IMR-90 (cell line): ENCODE data around the gene TTYH3. TPM values are rescaled to one million over a fixed set of nuclear protein-coding genes. Genes with fewer than 3 reads are reported as not detected.

Experiments used
- ATAC-seq: fragments of 200-7000 bp; cut with Tn5 transposase; 2 replicates; pipeline ENCODE4 v1.9.1; 2020; ENCODE audit warnings: low read depth, mild to moderate bottlenecking, moderate library complexity
- BruUV-seq: library from RNA; stranded (reverse); fragments of 400-500 nt; replicated peaks from 2 replicates; lab custom pipeline; 2021; lab: Mats Ljungman, UMichigan
- CTCF ChIA-PET: fragments of 300-600 bp; formaldehyde crosslinking; extraction: SDS; loops from one replicate; lab custom pipeline; 2021; ENCODE audit warnings: antibody characterized with exemption; lab: Yijun Ruan, JAX
- POLR2A ChIA-PET: fragments of 300-600 bp; sonication (Branson Sonifier 250); formaldehyde crosslinking; loops from one replicate; lab custom pipeline; 2022; ENCODE audit warnings: antibody characterized with exemption; ENCODE audit not compliant: unreplicated experiment; lab: Charles Lee
- DNase-seq: peaks from one replicate; pipeline ENCODE4 v3.0.0; 2013
- H2AFZ ChIP-seq: replicated peaks from 2 replicates; pipeline ENCODE3; 2013; ENCODE audit warnings: low read length, mild to moderate bottlenecking; ENCODE audit not compliant: poor library complexity
- H2AK5ac ChIP-seq: 2 replicates; pipeline ENCODE4 v1.6.1; 2013; ENCODE audit warnings: low read depth, low read length, inconsistent platforms
- H2AK9ac ChIP-seq: replicated peaks from 2 replicates; pipeline ENCODE3; 2013; ENCODE audit warnings: mild to moderate bottlenecking, low read depth, low read length, moderate library complexity; ENCODE audit not compliant: poor library complexity
- H2BK120ac ChIP-seq: 2 replicates; pipeline ENCODE4 v1.6.1; 2013; ENCODE audit warnings: low read depth, low read length, inconsistent platforms
- H2BK15ac ChIP-seq: 3 replicates; pipeline ENCODE4 v1.6.1; 2013; ENCODE audit warnings: low read depth, low read length, inconsistent platforms
- H2BK20ac ChIP-seq: 2 replicates; pipeline ENCODE4 v1.6.1; 2013; ENCODE audit warnings: low read depth, mild to moderate bottlenecking, inconsistent platforms, low read length, moderate library complexity
- H2BK5ac ChIP-seq: 2 replicates; pipeline ENCODE4 v1.6.1; 2013; ENCODE audit warnings: mild to moderate bottlenecking, low read depth, low read length, inconsistent platforms; ENCODE audit not compliant: poor library complexity, severe bottlenecking
- H3K14ac ChIP-seq: replicated peaks from 2 replicates; pipeline ENCODE4 v1.6.1; 2013; ENCODE audit warnings: low read depth, low read length, inconsistent platforms
- H3K18ac ChIP-seq: 2 replicates; pipeline ENCODE4 v1.6.1; 2013; ENCODE audit warnings: low read depth, low read length, control low read depth
- H3K23ac ChIP-seq: 2 replicates; pipeline ENCODE4 v1.6.1; 2013; ENCODE audit warnings: low read depth, low read length, inconsistent platforms
- H3K27ac ChIP-seq: 2 replicates; pipeline ENCODE4 v1.5.1; 2013; ENCODE audit warnings: mild to moderate bottlenecking, control low read depth, low read length; ENCODE audit not compliant: insufficient read depth
- H3K27me3 ChIP-seq: 2 replicates; pipeline ENCODE4 v1.6.1; 2013; ENCODE audit warnings: low read length; ENCODE audit not compliant: control insufficient read depth, insufficient read depth
- H3K36me3 ChIP-seq: 2 replicates; pipeline ENCODE4 v1.6.1; 2013; ENCODE audit warnings: low read length, mixed read lengths; ENCODE audit not compliant: control insufficient read depth, insufficient read depth
- H3K4ac ChIP-seq: 2 replicates; pipeline ENCODE4 v1.6.1; 2013; ENCODE audit warnings: low read depth, low read length, inconsistent platforms
- H3K4me1 ChIP-seq: 2 replicates; pipeline ENCODE4 v1.6.1; 2013; ENCODE audit warnings: low read length, mixed read lengths; ENCODE audit not compliant: control insufficient read depth, insufficient read depth
- H3K4me2 ChIP-seq: 2 replicates; pipeline ENCODE4 v1.6.1; 2013; ENCODE audit warnings: low read depth, mild to moderate bottlenecking, control low read depth, low read length, moderate library complexity
- H3K4me3 ChIP-seq: 2 replicates; pipeline ENCODE4 v1.5.1; 2013; ENCODE audit warnings: low read depth, mild to moderate bottlenecking, control low read depth, low read length, moderate library complexity; ENCODE audit not compliant: insufficient read depth
- H3K56ac ChIP-seq: 2 replicates; pipeline ENCODE4 v1.6.1; 2013; ENCODE audit warnings: low read length, inconsistent platforms; ENCODE audit not compliant: insufficient read depth; ENCODE audit errors: extremely low read depth
- H3K79me1 ChIP-seq, 2 experiments: 2 replicates each; pipeline ENCODE4 v1.6.1; 2013; ENCODE audit warnings: low read length in 2 of 2, inconsistent platforms in 1 of 2, low read depth in 1 of 2
- H3K9ac ChIP-seq: 2 replicates; pipeline ENCODE4 v1.6.1; 2013; ENCODE audit warnings: low read depth, low read length, control low read depth
- H3K9me1 ChIP-seq: 2 replicates; pipeline ENCODE4 v1.6.1; 2013; ENCODE audit warnings: low read length, inconsistent platforms; ENCODE audit not compliant: insufficient read depth
- H3K9me3 ChIP-seq: 2 replicates; pipeline ENCODE4 v1.6.1; 2013; ENCODE audit warnings: low read length; ENCODE audit not compliant: control insufficient read depth, insufficient read depth
- H4K20me1 ChIP-seq: 2 replicates; pipeline ENCODE4 v1.6.1; 2013; ENCODE audit warnings: low read length, inconsistent platforms; ENCODE audit not compliant: insufficient read depth
- H4K5ac ChIP-seq: 2 replicates; pipeline ENCODE4 v1.6.1; 2013; ENCODE audit warnings: mild to moderate bottlenecking, low read depth, low read length, control low read depth
- H4K8ac ChIP-seq, 2 experiments: 2 replicates each; pipeline ENCODE4 v1.6.1; 2013; ENCODE audit warnings: low read depth in 2 of 2, low read length in 2 of 2, control low read depth in 1 of 2, inconsistent platforms in 1 of 2
- H4K91ac ChIP-seq: 2 replicates; pipeline ENCODE4 v1.6.1; 2013; ENCODE audit warnings: low read depth, low read length, inconsistent platforms; ENCODE audit not compliant: insufficient read depth
- CEBPB ChIP-seq: IDR thresholded peaks from 2 replicates; pipeline ENCODE4 v1.6.1; 2012; ENCODE audit warnings: low read depth, low read length, improper control_type of control experiment
- MAZ ChIP-seq: IDR thresholded peaks from 2 replicates; pipeline ENCODE4 v1.6.1; 2012; ENCODE audit warnings: low read depth, mild to moderate bottlenecking, low read length, improper control_type of control experiment, moderate library complexity, borderline replicate concordance
- WGBS, 2 experiments: methylation state at CpG; one replicate each; pipeline versions ENCODE4 v1.1.5 to v1.1.7; 2013; ENCODE audit warnings: missing lambda C conversion rate in 2 of 2; ENCODE audit not compliant: insufficient read length in 1 of 2; ENCODE audit errors: extremely low coverage in 2 of 2; 5-methylcytosine and 5-hydroxymethylcytosine counted together
- dilution Hi-C: fragments of 300-500 bp; cut with HindIII; formaldehyde crosslinking; loops from one replicate; pipeline ENCODE4 v1.14.3; 2018; ENCODE audit warnings: low sequenced_read_pairs; ENCODE audit not compliant: unreplicated experiment
- in situ Hi-C: fragments of 300-500 bp; cut with MboI; formaldehyde crosslinking; loops from 3 replicates; pipeline ENCODE4 v1.14.3; 2019; ENCODE audit warnings: low sequenced_read_pairs, inconsistent platforms, mixed read lengths
- intact Hi-C: fragments of 100-400 bp; cut with micrococcal nuclease; formaldehyde crosslinking; loops from 2 replicates; pipeline ENCODE4 v1.10.0; 2022
- polyA plus RNA-seq, 3 experiments: library from polyadenylated mRNA; depleted of rRNA; stranded (reverse); fragments of >200 nt; gene quantifications; 2 replicates each; pipeline ENCODE4 v1.2.3, GENCODE V29; 2012; ENCODE audit warnings: low replicate concordance in 1 of 3
- total RNA-seq: library from RNA; depleted of rRNA; stranded (reverse); fragments of >200 nt; gene quantifications from 2 replicates; pipeline ENCODE4 v1.2.3, GENCODE V29; 2012

The TTYH3 gene
- total and polyA plus RNA-seq, 2 of the 4 experiments (the other 2 are of a cell fraction): 5.6 to 82.6 TPM

GRCh38 chr7:2644562-2645273 lies 12.9 kb downstream of the TTYH3 start:
- H3K9me3 ChIP-seq: no peaks in the 10 kb centered on the region
- H2AK5ac ChIP-seq: peak overlapping the region; percentile 56; the same call in 1 of the 2 replicates
- H4K8ac ChIP-seq: peak overlapping the region; percentile 33 to 61; a peak in 1 of 4 replicates
- ChIA-PET CTCF (no interaction called here), POLR2A (no interaction called here)
- peak overlapping the region; percentile 23 for H2AK9ac ChIP-seq
- no peaks in the 10 kb centered on the region for H3K27me3 ChIP-seq
- H3K9me1 ChIP-seq: peaks cover 22% of the 10 kb centered on the region; the same call in 1 of the 2 replicates
- DNase-seq (no peak), ATAC-seq (peak; percentile 13; the same call in 1 of the 2 replicates)
- H3K9ac ChIP-seq: peak overlapping the region; percentile 15; the same call in 1 of the 2 replicates
- dilution Hi-C loops: no loop called here
- H2BK5ac ChIP-seq: peak overlapping the region; percentile 2
- peak overlapping the region; percentile 5 for H3K4ac ChIP-seq
- peak overlapping the region; percentile 68 for H2AFZ ChIP-seq
- H3K14ac ChIP-seq: no peak overlapping the region; the same call in 1 of the 2 replicates
- peak overlapping the region; percentile 21; the same call in 1 of the 2 replicates for H3K23ac ChIP-seq
- no peak overlapping the region for H3K56ac ChIP-seq
- peaks cover 34% of the 10 kb centered on the region for H3K4me1 ChIP-seq
- H3K27ac ChIP-seq: peak overlapping the region; percentile 18; the same call in 1 of the 2 replicates
- H4K5ac ChIP-seq: no peak overlapping the region
- in situ Hi-C loops: no loop called here
- H2BK120ac ChIP-seq: no peak overlapping the region; the same call in 1 of the 2 replicates
- intact Hi-C loops: loop anchor here (10.0 kb wide), 1 partner anchor 170 kb away; the partner anchor contains the start of gene GRIFIN
- H3K4me3 ChIP-seq: no peak overlapping the region
- H3K36me3 ChIP-seq: peaks cover 26% of the 10 kb centered on the region
- H3K79me1 ChIP-seq: peaks cover 11 to 82% of the 10 kb centered on the region in 2 experiments; a peak in 3 of 4 replicates
- H2BK15ac ChIP-seq: no peak overlapping the region
- WGBS, 2 experiments: no CpG with 5 or more reads among the region's 18 CpGs
- no peak overlapping the region for H3K18ac ChIP-seq
- no peak overlapping the region for H4K91ac ChIP-seq
- H2BK20ac ChIP-seq: no peak overlapping the region
- no peak for TF ChIP-seq CEBPB
- 0 out of 2 replicates have a peak, but pooled peaks have one; percentile 7 for TF ChIP-seq MAZ
- H3K4me2 ChIP-seq: no peak overlapping the region
- H4K20me1 ChIP-seq: peaks cover 72% of the 10 kb centered on the region
- BruUV-seq: no TSS peak
